Kidney (tissue), 14 donors: Measurements from ENCODE around the gene DPEP2NB. TPM values are rescaled to one million over a fixed set of nuclear protein-coding genes. Genes with fewer than 3 reads are reported as not detected.

Experiments
- DNase-seq, 5 donors: peaks; one replicate each; pipeline ENCODE4 v3.0.0-alpha.2; 2013 to 2020
- FAIRE-seq: peaks from 2 replicates; lab custom pipeline; 2012; peaks lifted over from hg19 to GRCh38; lab: Jason Lieb, UNC
- H3K27ac ChIP-seq, 2 donors: one replicate each; pipeline ENCODE4 v1.7.0; 2013; ENCODE audit warnings: low read depth in 2 of 2, low read length in 2 of 2, inconsistent platforms in 1 of 2
- H3K27me3 ChIP-seq: one replicate; pipeline ENCODE4 v1.7.1; 2013; ENCODE audit warnings: low read length, inconsistent platforms; ENCODE audit not compliant: control insufficient read depth, insufficient read depth
- H3K36me3 ChIP-seq, 3 donors: one replicate each; pipeline versions ENCODE4 v1.7.0 to v1.7.1; 2013; ENCODE audit warnings: low read length in 3 of 3, control low read depth in 1 of 3, inconsistent platforms in 1 of 3; ENCODE audit not compliant: insufficient read depth in 3 of 3, control insufficient read depth in 2 of 3
- H3K4me1 ChIP-seq, 3 donors: one replicate each; pipeline versions ENCODE4 v1.7.0 to v1.7.1; 2013; ENCODE audit warnings: low read length in 3 of 3, inconsistent platforms in 1 of 3, low read depth in 1 of 3; ENCODE audit not compliant: control insufficient read depth in 2 of 3, insufficient read depth in 2 of 3
- H3K4me3 ChIP-seq, 3 donors: one replicate each; pipeline versions ENCODE4 v1.7.0 to v1.8.1; 2013; ENCODE audit warnings: low read length in 3 of 3, control low read depth in 1 of 3, inconsistent platforms in 1 of 3
- H3K9ac ChIP-seq, 3 donors: one replicate each; pipeline versions ENCODE4 v1.7.0 to v1.7.1; 2013; ENCODE audit warnings: low read length in 3 of 3, control low read depth in 1 of 3, inconsistent platforms in 1 of 3
- H3K9me3 ChIP-seq, 3 donors: one replicate each; pipeline versions ENCODE4 v1.7.0 to v1.7.1; 2013; ENCODE audit warnings: low read length in 3 of 3, control low read depth in 1 of 3, inconsistent platforms in 1 of 3; ENCODE audit not compliant: control insufficient read depth in 2 of 3, insufficient read depth in 1 of 3
- intact Hi-C: fragments of 100-400 bp; cut with DNase I; formaldehyde crosslinking; loops from one replicate; pipeline ENCODE4 v1.11.1; 2022
- polyA plus RNA-seq: library from polyadenylated mRNA; stranded (reverse); fragments of 350-450 nt; fragmentation: Illumina TruSeq; extraction: RNeasy Lipid Tissue Mini Kit (QIAGEN cat#74804); gene quantifications from one replicate; pipeline ENCODE4 v1.2.3, GENCODE V29; 2014; ENCODE audit warnings: low read depth, low replicate concordance; ENCODE audit not compliant: insufficient read depth
- total RNA-seq: library from RNA; stranded (reverse); fragmentation: NEBNext Ultra II Directional; extraction: Animal tissue kit (Norgen Biotek cat#: 25700); gene quantifications from one replicate; pipeline ENCODE4 v1.2.1, GENCODE V29; 2021
- TF ChIP-seq, protein P1 (sequence below): IDR thresholded peaks from 3 replicates; pipeline ENCODE4 v1.5.1; 2012; ENCODE audit warnings: mild to moderate bottlenecking, moderate library complexity, borderline replicate concordance; ENCODE audit not compliant: insufficient read depth; ENCODE audit errors: extremely low read depth
- donor health status: control.
- donor health status: control.
- donor health status: control.
- donor health status: control.
- donor health status: control.
- donor health status: DM: yes; HTN: yes; CAD: no.
- donor health status: Normal renal cell carcinoma (clear cell type).

The DPEP2NB gene
- total and polyA plus RNA-seq, 2 donors from 2014 or later = not detected

DNA sequence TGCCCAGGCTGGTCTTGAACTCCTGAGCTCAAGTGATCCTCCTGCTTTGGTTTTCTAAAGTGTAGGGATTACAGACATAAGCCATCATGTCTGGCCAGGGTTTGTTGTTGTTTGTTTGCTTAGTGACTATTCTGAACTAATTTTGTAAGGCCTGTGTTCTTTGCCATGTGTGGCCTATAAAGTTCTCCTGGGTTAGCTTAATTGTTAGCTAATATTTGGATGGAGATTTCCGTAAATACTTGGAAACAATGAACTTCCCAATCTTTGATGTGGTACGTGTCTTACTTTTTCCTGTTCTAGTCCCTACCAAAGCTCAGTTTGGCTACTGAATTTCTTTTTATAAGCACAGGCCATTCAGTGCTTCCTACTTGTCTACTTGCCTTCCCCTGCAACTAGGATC lies 32.3 kb upstream of the DPEP2NB start:
- no peak for FAIRE-seq
- Histone ChIP-seq H3K9ac (no peak overlapping the region), H3K36me3 (peaks cover 0 to 13% (median 5%) of the 10 kb centered on the region in 3 donors), H3K4me3 (no peak overlapping the region), H3K4me1 (no peaks in the 10 kb centered on the region), H3K27ac (no peak overlapping the region), H3K27me3 (no peaks in the 10 kb centered on the region), H3K9me3 (no peaks in the 10 kb centered on the region)
- DNase-seq = no peak
- TF ChIP-seq, protein P1, sequence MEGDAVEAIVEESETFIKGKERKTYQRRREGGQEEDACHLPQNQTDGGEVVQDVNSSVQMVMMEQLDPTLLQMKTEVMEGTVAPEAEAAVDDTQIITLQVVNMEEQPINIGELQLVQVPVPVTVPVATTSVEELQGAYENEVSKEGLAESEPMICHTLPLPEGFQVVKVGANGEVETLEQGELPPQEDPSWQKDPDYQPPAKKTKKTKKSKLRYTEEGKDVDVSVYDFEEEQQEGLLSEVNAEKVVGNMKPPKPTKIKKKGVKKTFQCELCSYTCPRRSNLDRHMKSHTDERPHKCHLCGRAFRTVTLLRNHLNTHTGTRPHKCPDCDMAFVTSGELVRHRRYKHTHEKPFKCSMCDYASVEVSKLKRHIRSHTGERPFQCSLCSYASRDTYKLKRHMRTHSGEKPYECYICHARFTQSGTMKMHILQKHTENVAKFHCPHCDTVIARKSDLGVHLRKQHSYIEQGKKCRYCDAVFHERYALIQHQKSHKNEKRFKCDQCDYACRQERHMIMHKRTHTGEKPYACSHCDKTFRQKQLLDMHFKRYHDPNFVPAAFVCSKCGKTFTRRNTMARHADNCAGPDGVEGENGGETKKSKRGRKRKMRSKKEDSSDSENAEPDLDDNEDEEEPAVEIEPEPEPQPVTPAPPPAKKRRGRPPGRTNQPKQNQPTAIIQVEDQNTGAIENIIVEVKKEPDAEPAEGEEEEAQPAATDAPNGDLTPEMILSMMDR = no peak
- intact Hi-C loops = no loop called here

DNA sequence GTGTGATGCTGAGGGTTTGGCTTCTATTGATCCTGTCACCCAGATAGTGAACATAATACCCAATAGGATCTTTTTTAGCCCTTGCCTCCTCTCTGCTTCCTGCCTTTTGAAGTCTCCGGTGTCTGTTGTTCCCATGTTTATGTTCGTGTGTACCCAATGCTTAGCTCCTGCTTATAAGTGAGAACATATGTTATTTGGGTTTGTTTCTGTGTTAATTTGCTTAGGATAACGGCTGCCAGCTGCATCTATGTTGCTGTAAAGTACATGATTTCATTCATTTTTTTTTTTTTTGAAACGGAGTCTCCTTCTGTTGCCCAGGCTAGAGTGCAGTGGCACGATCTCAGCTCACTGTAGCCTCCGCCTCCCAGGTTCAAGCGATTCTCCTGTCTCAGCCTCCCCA lies 30.4 kb upstream of the DPEP2NB start:
- Histone ChIP-seq H3K9ac (no peak overlapping the region), H3K36me3 (peaks cover 0 to 13% (median 3%) of the 10 kb centered on the region in 3 donors), H3K4me1 (no peaks in the 10 kb centered on the region), H3K27ac (no peak overlapping the region), H3K9me3 (no peaks in the 10 kb centered on the region), H3K27me3 (no peaks in the 10 kb centered on the region), H3K4me3 (no peak overlapping the region)
- TF ChIP-seq, protein P1 = no peak
- DNase-seq (no peak), FAIRE-seq (no peak)
- intact Hi-C loops = no loop called here

DNA sequence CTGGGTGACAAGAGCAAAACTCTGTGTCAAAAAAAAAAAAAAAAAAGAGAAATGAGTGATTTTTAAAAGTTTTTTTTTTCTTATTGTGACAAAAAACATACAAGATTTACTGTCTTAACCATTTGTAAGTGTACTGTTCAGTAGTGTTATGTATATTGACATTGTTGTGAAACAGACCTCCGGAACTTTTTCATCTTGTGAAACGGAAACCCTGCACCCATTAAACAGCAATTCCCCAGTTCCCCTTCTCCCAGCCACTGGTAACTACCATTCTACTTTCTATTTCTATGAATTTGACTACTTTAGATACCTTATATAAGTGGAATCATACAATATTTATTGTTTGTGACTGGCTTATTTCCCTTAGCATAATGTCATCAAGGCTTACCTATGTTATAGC lies 26.1 kb upstream of the DPEP2NB start:
- FAIRE-seq (no peak), DNase-seq (no peak)
- Histone ChIP-seq H3K27ac (no peak overlapping the region), H3K4me3 (no peak overlapping the region), H3K27me3 (no peaks in the 10 kb centered on the region), H3K36me3 (peaks cover 0 to 3% (median 0%) of the 10 kb centered on the region in 3 donors), H3K9me3 (no peaks in the 10 kb centered on the region), H3K9ac (no peak overlapping the region), H3K4me1 (no peaks in the 10 kb centered on the region)
- TF ChIP-seq, protein P1 = no peak
- intact Hi-C loops = no loop called here
